GM12801 (cell line): Measurements from ENCODE around the gene FLNB.

Source experiments
- CTCF ChIP-seq: IDR thresholded peaks from one replicate; pipeline ENCODE4 v1.5.1; 2011; ENCODE audit warnings: control low read depth; ENCODE audit not compliant: insufficient read length; ENCODE audit errors: extremely low read depth

The FLNB gene

GRCh38 chr3:58112185-58112535, 103.9 kb downstream of the FLNB start:
- no peak for TF ChIP-seq CTCF

GRCh38 chr3:58115175-58115574, 107.0 kb downstream of the FLNB start:
- TF ChIP-seq CTCF: no peak

GRCh38 chr3:58116161-58116955, 108.1 kb downstream of the FLNB start:
- TF ChIP-seq CTCF: no peak

- TF ChIP-seq CTCF: no peak
These were observed 108.8 kb downstream of the FLNB start for GRCh38 chr3:58116985-58117384.

GRCh38 chr3:58117561-58118181, 109.4 kb downstream of the FLNB start:
- no peak for TF ChIP-seq CTCF

GRCh38 chr3:58119186-58119585, 111.0 kb downstream of the FLNB start:
- TF ChIP-seq CTCF: no peak

- TF ChIP-seq CTCF: no peak
These were observed 112.0 kb downstream of the FLNB start for GRCh38 chr3:58120075-58120812.
